Measurements from ENCODE around the gene GPX2. TPM values are rescaled to one million over a fixed set of nuclear protein-coding genes. Genes with fewer than 3 reads are reported as not detected.

GPX2 gene
- total RNA-seq (not detected in 2 replicates), polyA plus RNA-seq (not detected in 2 replicates), polyA minus RNA-seq (not detected in 2 replicates), Bru-seq, nascent RNA (not detected), BruChase-seq, experiment 1, labeled RNA remaining after a 6-hour chase (percentile 22 among the genes with signal in this experiment), BruChase-seq, experiment 2, labeled RNA remaining after a 2-hour chase (not detected)
- polyA plus RNA-seq (2011; cell fraction: cytosol; rRNA removed), result not detected in 2 replicates
- not detected in 2 replicates for polyA plus RNA-seq (2011; cell fraction: nucleus; rRNA removed)
- not detected in 2 replicates for polyA plus RNA-seq (2012)
- not detected for polyA minus RNA-seq (2011; cell fraction: cytosol; rRNA and poly(A)+ RNA removed)
- polyA minus RNA-seq (2011; cell fraction: nucleus; rRNA and poly(A)+ RNA removed), result 0.63 TPM in 1 of 2 replicates, not detected in the other
- long read RNA-seq, result 0 reads

GRCh38 chr14:64942531-64943111 lies at the start of gene GPX2:
TSS of gene GPX2 (minus strand) at chr14:64942745. CDS start at chr14:64942726, 19 bp downstream.
- no peaks in the 10 kb centered on the region for H3K4me1 ChIP-seq (ENCODE audit: control insufficient read depth, extremely low read depth, insufficient read depth, low read length)
- no peak for DNase-seq (ENCODE audit: low read depth, low spot score)
- H3K4me3 ChIP-seq (replicated peaks in 1 of 3; ENCODE audit: insufficient read depth in 1 of 3, low read depth in 1 of 3, low read length in 3 of 3), result no peak within 1 kb of the TSS
- dilution Hi-C loops (cut with MboI; ENCODE audit: extremely low pct_ligation_motif_present, low sequenced_read_pairs), result no loop called here
- no peak for FAIRE-seq
- no peaks in the 10 kb centered on the region for H3K79me2 ChIP-seq (ENCODE audit: control insufficient read depth, insufficient read depth, low read length)
- intact Hi-C loops (cut with micrococcal nuclease), result no loop called here
- ChIA-PET CTCF (interaction anchor here (1.1 kb wide), 1 partner anchor 50 kb away, joined by 3 read pairs; no protein-coding TSS in a partner anchor), POLR2A (no interaction called here)
- H3K27ac ChIP-seq (ENCODE audit: insufficient read depth, low read depth, low read length), result no peak within 1 kb of the TSS
- H3K9ac ChIP-seq (replicated peaks; ENCODE audit: extremely low read depth, insufficient read depth, low read length), result no peak within 1 kb of the TSS
- no peaks in the 10 kb centered on the region for H3K9me1 ChIP-seq (replicated peaks; ENCODE audit: control insufficient read depth, extremely low read depth, insufficient read depth, low read length)
- no peak for TF ChIP-seq JUN (IDR thresholded peaks at IDR 0.05; ENCODE audit: borderline replicate concordance, insufficient read depth, insufficient read length, low read depth)
- no peak for TF ChIP-seq CTCF (IDR thresholded peaks at IDR 0.05; ENCODE audit: extremely low read depth in 1 of 2, insufficient read depth in 1 of 2, low read depth in 1 of 2, low read length in 2 of 2)
- no peak for TF ChIP-seq MAX (IDR thresholded peaks at IDR 0.05; ENCODE audit: insufficient read depth, insufficient read length)
- TF ChIP-seq EZH2 (IDR thresholded peaks at IDR 0.05; ENCODE audit: borderline replicate concordance, low read depth, low read length, severe bottlenecking), result no peak
- no peak for TF ChIP-seq POLR2AphosphoS5 (IDR thresholded peaks at IDR 0.05; ENCODE audit: insufficient read depth, low read depth, low read length)
- no peak for TF ChIP-seq GATA2 (IDR thresholded peaks at IDR 0.05; ENCODE audit: insufficient read depth, insufficient read length, low read depth, low read length)
- TF ChIP-seq FOS (IDR thresholded peaks at IDR 0.05; ENCODE audit: borderline replicate concordance, insufficient read depth, low read length), result no peak
- no peak for TF ChIP-seq MYC (IDR thresholded peaks at IDR 0.05; ENCODE audit: low read depth, low read length)
- TF ChIP-seq POLR2A (IDR thresholded peaks at IDR 0.05; ENCODE audit: low read depth, low read length), result no peak
- BruUV-seq (replicated peaks), result no TSS peak
- peaks cover 0 to 8% of the 10 kb centered on the region in 2 experiments for H3K36me3 ChIP-seq (ENCODE audit: control insufficient read depth in 2 of 2, extremely low read depth in 1 of 2, insufficient read depth in 2 of 2, low read length in 2 of 2)
- H2AFZ ChIP-seq (ENCODE audit: low read depth, low read length), result no peak within 1 kb of the TSS
- no peaks in the 10 kb centered on the region for H3K27me3 ChIP-seq (ENCODE audit: control insufficient read depth in 2 of 2, insufficient read depth in 2 of 2, low read length in 2 of 2)
- H4K20me1 ChIP-seq (replicated peaks; ENCODE audit: control insufficient read depth, extremely low read depth, insufficient read depth, low read length), result no peaks in the 10 kb centered on the region
- H3K9me3 ChIP-seq (replicated peaks; ENCODE audit: control insufficient read depth, insufficient read depth, low read length), result no peaks in the 10 kb centered on the region
- no peak within 1 kb of the TSS for H3K4me2 ChIP-seq (ENCODE audit: insufficient read depth, low read length)
